IPS-18c (cell line): ENCODE results near the gene AGO3.
"Not testable (repeated sequence)": the region's sequence is repeated elsewhere in the genome, so short reads cannot be mapped to it uniquely, and the experiment has no call there.

Experiments used
- H3K4me3 ChIP-seq: 2 replicates; pipeline ENCODE4 v1.7.0; 2013; ENCODE audit warnings: low read depth, mild to moderate bottlenecking, low read length, moderate library complexity; ENCODE audit not compliant: insufficient read depth
- H3K9me3 ChIP-seq: one replicate; pipeline ENCODE4 v1.6.1; 2013; ENCODE audit warnings: mild to moderate bottlenecking, low read length, moderate library complexity; ENCODE audit not compliant: control insufficient read depth, insufficient read depth

Gene AGO3

DNA sequence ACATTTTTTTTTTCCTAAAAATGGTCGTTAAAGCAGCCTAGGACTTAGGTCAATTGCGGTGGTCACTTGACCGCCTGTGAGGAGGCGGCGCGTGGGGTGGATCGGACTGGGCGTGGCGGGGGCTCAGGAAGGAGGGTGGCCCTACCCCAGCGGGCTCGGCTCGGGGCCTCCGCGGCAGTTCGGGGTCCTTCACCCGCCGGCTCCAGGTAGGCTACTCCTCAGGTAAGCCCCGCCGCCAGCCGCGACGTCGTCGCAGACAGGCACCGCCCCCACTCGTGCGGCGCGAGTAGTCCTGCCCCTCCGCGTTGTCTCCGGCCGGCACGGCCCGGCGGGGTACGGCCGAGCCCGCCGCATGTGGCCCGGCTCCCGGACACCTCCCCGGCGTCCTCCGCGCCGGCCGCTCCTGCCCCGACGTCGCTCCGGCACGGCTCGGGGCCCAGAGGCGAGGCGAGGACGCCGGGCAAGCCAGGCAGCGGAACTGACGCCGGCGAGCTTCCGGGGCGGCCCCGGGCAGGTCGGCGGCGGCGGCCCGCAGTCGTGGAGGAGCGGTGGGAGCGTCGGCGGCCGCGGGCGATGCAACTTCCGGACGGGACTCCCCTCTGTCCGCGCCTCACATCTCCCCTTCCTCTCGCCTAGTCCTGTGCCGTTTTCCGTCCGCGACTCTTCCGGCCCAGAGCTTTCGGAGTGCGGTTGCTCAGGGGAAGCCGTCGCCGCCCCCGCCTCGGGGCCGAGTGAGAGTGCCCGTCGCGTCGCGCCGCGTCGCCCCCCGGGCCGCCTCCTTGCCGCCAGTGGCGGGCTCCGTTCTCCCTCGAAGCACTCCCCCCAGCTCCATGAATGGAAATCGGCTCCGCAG, at the start of gene AGO3:
TSS of gene AGO3 (plus strand) at position 513 of the 853 bp plus-strand sequence. CDS start at position 835, 322 bp downstream.
- Histone ChIP-seq H3K4me3 (peak within 1 kb of the TSS; percentile 92), H3K9me3 (peaks cover 2% of the 10 kb centered on the region)

DNA sequence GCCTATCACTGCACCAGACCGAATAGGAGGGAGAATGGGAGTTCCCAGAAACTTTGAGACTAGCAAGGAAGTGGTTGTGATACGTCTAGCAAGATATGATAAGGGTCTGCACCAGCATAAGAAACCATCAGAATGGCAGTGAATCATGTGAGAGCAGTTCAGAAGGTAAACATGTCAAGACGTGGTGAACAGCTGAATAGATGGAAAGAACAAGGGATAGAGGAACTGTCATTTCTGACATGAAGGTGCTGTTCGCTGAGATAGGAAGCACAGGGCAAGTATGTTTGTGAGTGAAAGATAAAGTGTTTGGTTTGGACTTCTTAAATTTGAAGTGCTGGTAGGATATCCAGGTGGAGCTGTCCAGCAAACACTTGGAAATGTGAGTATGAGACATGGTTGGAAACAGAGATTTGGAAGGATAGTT, 49.0 kb upstream of the AGO3 start:
- Histone ChIP-seq H3K4me3 (no peak overlapping the region), H3K9me3 (no peaks in the 10 kb centered on the region)

DNA sequence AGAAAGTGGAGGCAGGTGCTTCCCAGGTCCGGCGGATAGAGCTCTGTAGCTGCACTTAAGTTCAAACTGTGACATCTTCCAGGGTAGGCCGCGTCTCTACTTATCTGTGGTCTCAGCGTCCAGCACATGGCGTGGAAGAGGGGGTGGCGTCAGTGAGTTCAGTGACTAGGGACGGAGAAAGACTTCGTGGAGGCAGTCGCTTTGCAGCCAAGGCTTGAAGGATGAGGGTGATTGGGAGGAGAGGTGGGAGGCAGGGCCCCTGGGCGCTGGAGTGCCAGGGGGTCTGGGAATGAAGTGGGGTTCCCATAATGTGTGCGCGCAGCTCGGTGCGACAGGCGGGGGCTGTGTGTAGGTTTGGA, 48.3 kb upstream of the AGO3 start:
- peak overlapping the region; percentile 38; the same call in 1 of the 2 replicates for H3K4me3 ChIP-seq
- no peaks in the 10 kb centered on the region for H3K9me3 ChIP-seq

GRCh38 chr1:35882945-35883634, 47.8 kb upstream of the AGO3 start, which contains the start of gene AGO1:
AGO1 (plus strand) TSS chr1:35883209; CDS start chr1:35883422, 213 bp downstream.
- Histone ChIP-seq H3K4me3 (peak within 1 kb of the TSS; percentile 99), H3K9me3 (no peaks in the 10 kb centered on the region)

DNA sequence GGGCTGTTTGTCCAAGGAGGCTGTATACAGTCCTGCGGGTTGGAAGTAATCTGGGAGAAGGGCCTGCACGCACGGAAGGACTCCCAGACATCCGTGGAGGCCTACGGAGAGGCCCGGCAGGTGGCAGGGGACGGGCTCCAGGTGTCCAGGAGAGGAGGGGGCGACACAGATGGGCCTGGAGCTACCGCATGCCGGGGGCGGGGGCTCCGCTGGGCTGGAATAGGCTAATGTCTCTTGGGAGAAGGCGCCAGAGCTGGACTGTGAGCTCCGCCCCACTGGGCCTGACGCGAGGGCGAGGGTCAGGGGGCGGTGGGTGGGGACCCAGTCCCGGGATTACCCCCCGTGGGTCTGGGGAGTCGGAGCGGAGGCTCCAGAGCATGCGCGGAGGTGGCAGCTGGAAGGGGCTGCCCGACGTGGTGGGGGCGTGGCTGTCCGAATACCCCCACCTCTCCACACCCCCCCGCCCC, 47.2 kb upstream of the AGO3 start:
- no peaks in the 10 kb centered on the region for H3K9me3 ChIP-seq
- H3K4me3 ChIP-seq: peak overlapping the region; percentile 99

DNA sequence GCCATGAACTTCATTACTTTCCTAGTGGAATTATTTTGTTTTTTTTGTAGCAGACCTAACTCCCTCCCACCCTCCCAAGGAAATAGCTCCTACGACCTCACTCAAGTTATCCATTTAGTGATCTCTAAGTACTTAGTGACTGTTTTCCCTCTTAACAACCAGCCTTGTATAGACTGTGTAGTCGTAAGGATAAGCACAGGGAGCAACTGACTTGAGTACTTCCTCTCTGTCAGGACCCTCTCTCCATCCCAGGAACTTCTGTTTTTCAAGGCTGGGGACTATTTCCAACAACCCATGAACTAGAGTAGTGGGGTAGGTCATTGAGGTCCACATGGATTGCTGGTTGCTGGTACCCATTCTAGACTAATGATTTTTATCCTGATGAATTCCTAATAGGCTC, 46.0 kb upstream of the AGO3 start:
- H3K4me3 ChIP-seq: no peak overlapping the region

DNA sequence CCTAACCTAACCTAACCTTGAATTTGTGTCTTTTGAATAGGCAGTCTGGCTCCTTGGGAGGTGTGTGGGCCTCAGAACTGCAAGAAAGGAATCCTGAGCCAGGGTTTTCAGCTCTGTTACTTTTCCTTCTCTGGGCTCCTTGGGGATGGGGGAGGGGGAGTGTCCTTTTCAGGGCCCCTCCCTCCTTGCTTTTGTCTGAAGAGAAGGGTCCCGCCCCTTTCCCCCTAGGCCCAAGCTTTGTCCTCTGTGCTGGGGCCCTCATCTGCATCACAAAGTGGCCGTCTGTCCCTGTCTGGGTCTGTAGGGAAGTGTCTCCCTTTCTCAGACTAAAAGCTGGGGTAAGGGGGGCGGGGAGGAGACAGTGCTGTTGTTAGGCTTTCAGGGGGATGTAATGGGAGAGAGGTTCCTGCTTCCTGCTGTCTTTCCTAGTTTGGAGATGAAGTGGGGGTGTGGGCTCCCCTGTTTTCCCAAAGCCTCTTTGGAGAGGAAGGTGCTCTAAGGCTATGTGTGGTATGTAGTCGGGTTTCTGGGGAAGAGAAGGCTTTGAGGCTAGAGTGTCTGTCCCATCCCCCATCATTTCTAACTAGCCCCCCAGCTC, 44.8 kb upstream of the AGO3 start:
- Histone ChIP-seq H3K9me3 (no peaks in the 10 kb centered on the region), H3K4me3 (peak overlapping the region; percentile 40)

More for the DNA sequence above, 46.0 kb upstream of the AGO3 start:
- H3K9me3 ChIP-seq: no peaks in the 10 kb centered on the region

DNA sequence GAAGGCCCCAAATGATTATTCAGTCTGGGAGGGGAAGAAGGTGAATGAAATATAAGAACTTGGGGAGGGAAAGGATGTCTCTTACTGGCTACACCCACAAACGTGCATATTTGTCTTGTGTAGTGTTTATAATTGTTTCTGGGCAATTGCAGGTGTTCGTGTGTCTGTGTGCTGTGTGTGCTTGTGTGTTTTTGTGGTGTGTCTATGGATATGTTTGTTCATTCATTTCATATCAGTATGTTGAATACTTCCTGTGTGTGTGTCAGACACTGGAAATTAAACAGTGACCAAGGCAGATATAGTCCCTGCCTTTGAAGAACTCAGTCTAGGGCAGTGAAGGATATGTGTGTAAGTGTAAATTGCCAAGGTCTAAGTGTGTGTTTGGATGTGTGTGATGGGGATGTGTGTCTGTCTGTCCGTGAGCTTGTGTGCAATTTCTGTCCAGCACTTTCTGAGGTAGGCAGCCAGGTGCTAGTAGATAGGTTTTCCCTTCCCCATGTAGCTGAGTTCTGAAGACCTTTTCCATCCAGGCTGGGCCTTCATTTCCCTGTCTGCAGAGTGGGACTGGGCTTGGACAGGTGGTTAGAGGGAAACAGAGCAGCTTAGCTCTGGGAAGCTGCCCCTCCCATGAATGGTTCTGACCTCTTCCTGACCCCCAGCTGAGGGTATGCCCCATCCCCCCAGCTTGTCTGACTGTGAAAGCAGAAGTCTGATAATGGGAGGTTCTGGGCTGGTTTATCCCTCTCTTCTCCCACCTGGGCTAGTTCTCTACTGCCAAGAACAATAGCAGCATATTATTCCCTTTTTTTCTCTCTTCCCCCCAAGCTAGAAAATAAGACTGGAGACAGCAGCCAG, 44.1 kb upstream of the AGO3 start:
- Histone ChIP-seq H3K4me3 (peak overlapping the region; percentile 40), H3K9me3 (no peaks in the 10 kb centered on the region)

DNA sequence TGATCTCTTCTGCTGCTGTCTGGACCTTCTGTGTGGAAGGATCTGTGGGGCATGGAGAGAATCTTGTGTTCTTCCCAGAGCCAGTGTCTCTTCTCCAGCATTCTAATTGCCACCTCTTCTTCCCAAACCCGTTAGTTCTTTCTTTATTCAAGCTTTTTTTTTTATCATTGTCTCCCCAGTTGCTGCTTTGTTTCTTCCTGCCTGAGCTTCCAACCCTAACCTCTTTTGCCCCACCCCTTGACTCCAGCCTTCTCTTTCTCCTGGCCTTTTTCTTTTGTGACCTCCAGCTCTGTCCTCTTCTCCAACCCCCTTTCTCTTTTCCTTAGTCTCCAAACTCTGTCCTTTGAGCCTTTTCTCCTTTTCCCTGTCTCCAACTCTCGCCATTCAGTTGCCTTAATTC, 43.4 kb upstream of the AGO3 start:
- H3K4me3 ChIP-seq: no peak overlapping the region
- no peaks in the 10 kb centered on the region for H3K9me3 ChIP-seq

- Histone ChIP-seq H3K9me3 (no peaks in the 10 kb centered on the region), H3K4me3 (no peak overlapping the region)
Observed at GRCh38 chr1:35888255-35888654, 42.6 kb upstream of the AGO3 start.

- H3K4me3 ChIP-seq: not testable (repeated sequence)
Observed at GRCh38 chr1:35888981-35889380, 41.9 kb upstream of the AGO3 start.

GRCh38 chr1:35893051-35893879, 37.6 kb upstream of the AGO3 start:
- Histone ChIP-seq H3K4me3 (no peak overlapping the region), H3K9me3 (no peaks in the 10 kb centered on the region)

More at GRCh38 chr1:35888981-35889380, 41.9 kb upstream of the AGO3 start:
- H3K9me3 ChIP-seq: not testable (repeated sequence)

GRCh38 chr1:35894183-35894582, 36.7 kb upstream of the AGO3 start:
- Histone ChIP-seq H3K9me3 (no peaks in the 10 kb centered on the region), H3K4me3 (no peak overlapping the region)

DNA sequence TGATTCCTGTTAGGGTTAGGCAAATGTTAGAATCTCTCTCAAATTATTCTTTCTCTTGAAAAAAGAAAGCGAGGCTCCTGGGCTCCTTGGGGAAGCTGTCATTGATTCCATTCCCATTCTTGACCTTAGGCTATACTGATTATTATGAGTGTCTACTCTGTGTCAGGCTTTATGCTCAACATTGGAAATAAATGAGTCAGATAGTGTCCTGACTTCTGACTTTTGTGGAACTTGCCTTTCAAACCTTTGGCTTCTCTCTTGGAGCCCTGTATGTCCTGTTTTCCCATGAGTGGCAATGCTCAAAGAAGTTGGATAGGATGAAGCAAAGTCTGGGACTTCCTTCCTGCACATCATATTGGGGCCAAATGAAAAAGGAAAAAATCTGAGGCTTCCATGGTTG, 36.2 kb upstream of the AGO3 start:
- H3K4me3 ChIP-seq: no peak overlapping the region
- H3K9me3 ChIP-seq: no peaks in the 10 kb centered on the region

DNA sequence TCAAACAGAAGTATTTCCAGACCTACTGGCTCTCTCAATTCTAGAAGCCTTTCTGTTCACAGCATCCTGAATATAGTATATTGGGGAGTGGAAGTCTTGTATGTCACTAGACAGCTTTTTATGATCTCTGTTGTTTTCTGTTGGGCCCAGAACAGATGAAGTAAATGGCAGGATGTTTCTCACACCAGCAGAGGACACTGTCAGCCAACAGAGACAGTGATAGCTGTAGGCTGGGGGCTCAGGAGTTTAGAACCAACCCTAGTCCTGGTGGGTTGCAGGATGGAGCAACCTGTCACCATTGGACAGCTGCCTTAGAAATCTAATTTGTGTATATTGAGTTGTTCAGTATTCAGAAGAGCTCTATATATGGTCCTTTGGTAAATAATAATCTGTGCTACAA, 31.0 kb upstream of the AGO3 start:
- Histone ChIP-seq H3K4me3 (no peak overlapping the region), H3K9me3 (no peaks in the 10 kb centered on the region)

DNA sequence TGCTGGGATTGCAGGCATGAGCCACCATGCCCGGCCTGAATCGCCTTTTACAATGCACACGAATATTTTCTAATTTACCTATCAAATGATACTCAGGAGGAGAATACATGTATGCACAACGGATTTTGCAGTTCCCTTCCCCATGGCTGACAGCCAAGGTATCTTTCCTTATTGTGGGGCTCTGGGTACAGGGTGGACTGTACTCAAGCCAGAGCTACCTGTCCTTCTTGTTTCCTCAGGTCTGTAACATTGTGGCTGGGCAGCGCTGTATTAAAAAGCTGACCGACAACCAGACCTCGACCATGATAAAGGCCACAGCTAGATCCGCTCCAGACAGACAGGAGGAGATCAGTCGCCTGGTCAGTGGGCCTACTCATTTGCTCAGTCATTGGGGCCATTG, 29.7 kb upstream of the AGO3 start:
- no peaks in the 10 kb centered on the region for H3K9me3 ChIP-seq
- H3K4me3 ChIP-seq: no peak overlapping the region
